Measurements from ENCODE around the gene CYP4V2. TPM values are rescaled to one million over a fixed set of nuclear protein-coding genes. Genes with fewer than 3 reads are reported as not detected.

CYP4V2 gene
- total RNA-seq, 1 donor from 2014 or later, result 9.1 TPM

GRCh38 chr4:186144946-186145569 lies 46.3 kb upstream of the CYP4V2 start:
- Histone ChIP-seq H3K27me3 (ENCODE audit: insufficient read depth, low read length) (no peaks in the 10 kb centered on the region), H3K4me2 (ENCODE audit: low read length) (peak overlapping the region; percentile 89), H3K27ac (ENCODE audit: low read depth, low read length) (peak overlapping the region; percentile 38), H3K4me1 (ENCODE audit: insufficient read depth, low read length) (peaks cover 4% of the 10 kb centered on the region), H3K36me3 (ENCODE audit: insufficient read depth, low read length) (no peaks in the 10 kb centered on the region), H3K9me3 (ENCODE audit: insufficient read depth, low read depth, low read length) (no peaks in the 10 kb centered on the region), H2AFZ (ENCODE audit: low read depth, low read length) (peak overlapping the region; percentile 89), H3K4me3 (ENCODE audit: insufficient read depth, low read depth, low read length) (peak overlapping the region; percentile 66), H3K79me2 (ENCODE audit: insufficient read depth, low read length) (no peaks in the 10 kb centered on the region), H3K9ac (ENCODE audit: low read length) (peak overlapping the region; percentile 72), H4K20me1 (ENCODE audit: insufficient read depth, low read length) (no peaks in the 10 kb centered on the region)
- TF ChIP-seq, protein P1, sequence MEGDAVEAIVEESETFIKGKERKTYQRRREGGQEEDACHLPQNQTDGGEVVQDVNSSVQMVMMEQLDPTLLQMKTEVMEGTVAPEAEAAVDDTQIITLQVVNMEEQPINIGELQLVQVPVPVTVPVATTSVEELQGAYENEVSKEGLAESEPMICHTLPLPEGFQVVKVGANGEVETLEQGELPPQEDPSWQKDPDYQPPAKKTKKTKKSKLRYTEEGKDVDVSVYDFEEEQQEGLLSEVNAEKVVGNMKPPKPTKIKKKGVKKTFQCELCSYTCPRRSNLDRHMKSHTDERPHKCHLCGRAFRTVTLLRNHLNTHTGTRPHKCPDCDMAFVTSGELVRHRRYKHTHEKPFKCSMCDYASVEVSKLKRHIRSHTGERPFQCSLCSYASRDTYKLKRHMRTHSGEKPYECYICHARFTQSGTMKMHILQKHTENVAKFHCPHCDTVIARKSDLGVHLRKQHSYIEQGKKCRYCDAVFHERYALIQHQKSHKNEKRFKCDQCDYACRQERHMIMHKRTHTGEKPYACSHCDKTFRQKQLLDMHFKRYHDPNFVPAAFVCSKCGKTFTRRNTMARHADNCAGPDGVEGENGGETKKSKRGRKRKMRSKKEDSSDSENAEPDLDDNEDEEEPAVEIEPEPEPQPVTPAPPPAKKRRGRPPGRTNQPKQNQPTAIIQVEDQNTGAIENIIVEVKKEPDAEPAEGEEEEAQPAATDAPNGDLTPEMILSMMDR (IDR thresholded peaks at IDR 0.05; ENCODE audit: insufficient read depth, low read depth, low read length), result no peak
- no peak for TF ChIP-seq EZH2 (IDR thresholded peaks at IDR 0.05; ENCODE audit: insufficient read depth, low read length)
- Mint-ChIP-seq H3K4me3 (ENCODE audit: unreplicated experiment) (peak overlapping the region; percentile 90), H3K27ac (ENCODE audit: unreplicated experiment) (no peak overlapping the region), H3K9me3 (ENCODE audit: unreplicated experiment) (no peaks in the 10 kb centered on the region), H3K27me3 (ENCODE audit: low read depth, unreplicated experiment) (peaks cover 24% of the 10 kb centered on the region), H3K4me1 (ENCODE audit: low read depth, unreplicated experiment) (no peaks in the 10 kb centered on the region), H3K36me3 (ENCODE audit: low read depth, unreplicated experiment) (no peaks in the 10 kb centered on the region)
- FAIRE-seq, result peak; percentile 29
- peak; percentile 62 for DNase-seq (ENCODE audit: low read depth)

- Histone ChIP-seq H2AFZ (ENCODE audit: low read depth, low read length) (no peak overlapping the region), H3K4me1 (ENCODE audit: insufficient read depth, low read length) (peaks cover 4% of the 10 kb centered on the region), H4K20me1 (ENCODE audit: insufficient read depth, low read length) (no peaks in the 10 kb centered on the region), H3K79me2 (ENCODE audit: insufficient read depth, low read length) (no peaks in the 10 kb centered on the region), H3K4me2 (ENCODE audit: low read length) (no peak overlapping the region), H3K9me3 (ENCODE audit: insufficient read depth, low read depth, low read length) (no peaks in the 10 kb centered on the region), H3K27ac (ENCODE audit: low read depth, low read length) (no peak overlapping the region), H3K27me3 (ENCODE audit: insufficient read depth, low read length) (no peaks in the 10 kb centered on the region), H3K9ac (ENCODE audit: low read length) (no peak overlapping the region), H3K36me3 (ENCODE audit: insufficient read depth, low read length) (no peaks in the 10 kb centered on the region), H3K4me3 (ENCODE audit: insufficient read depth, low read depth, low read length) (no peak overlapping the region)
- TF ChIP-seq EZH2 (IDR thresholded peaks at IDR 0.05; ENCODE audit: insufficient read depth, low read length), result no peak
- TF ChIP-seq, protein P1 (IDR thresholded peaks at IDR 0.05; ENCODE audit: insufficient read depth, low read depth, low read length), result no peak
- Mint-ChIP-seq H3K27me3 (ENCODE audit: low read depth, unreplicated experiment) (peaks cover 30% of the 10 kb centered on the region), H3K4me3 (ENCODE audit: unreplicated experiment) (no peak overlapping the region), H3K36me3 (ENCODE audit: low read depth, unreplicated experiment) (no peaks in the 10 kb centered on the region), H3K9me3 (ENCODE audit: unreplicated experiment) (no peaks in the 10 kb centered on the region), H3K27ac (ENCODE audit: unreplicated experiment) (no peak overlapping the region), H3K4me1 (ENCODE audit: low read depth, unreplicated experiment) (no peaks in the 10 kb centered on the region)
- DNase-seq (ENCODE audit: low read depth), result no peak
- no peak for FAIRE-seq
Measured at GRCh38 chr4:186146458-186146857, 44.9 kb upstream of the CYP4V2 start.

DNA sequence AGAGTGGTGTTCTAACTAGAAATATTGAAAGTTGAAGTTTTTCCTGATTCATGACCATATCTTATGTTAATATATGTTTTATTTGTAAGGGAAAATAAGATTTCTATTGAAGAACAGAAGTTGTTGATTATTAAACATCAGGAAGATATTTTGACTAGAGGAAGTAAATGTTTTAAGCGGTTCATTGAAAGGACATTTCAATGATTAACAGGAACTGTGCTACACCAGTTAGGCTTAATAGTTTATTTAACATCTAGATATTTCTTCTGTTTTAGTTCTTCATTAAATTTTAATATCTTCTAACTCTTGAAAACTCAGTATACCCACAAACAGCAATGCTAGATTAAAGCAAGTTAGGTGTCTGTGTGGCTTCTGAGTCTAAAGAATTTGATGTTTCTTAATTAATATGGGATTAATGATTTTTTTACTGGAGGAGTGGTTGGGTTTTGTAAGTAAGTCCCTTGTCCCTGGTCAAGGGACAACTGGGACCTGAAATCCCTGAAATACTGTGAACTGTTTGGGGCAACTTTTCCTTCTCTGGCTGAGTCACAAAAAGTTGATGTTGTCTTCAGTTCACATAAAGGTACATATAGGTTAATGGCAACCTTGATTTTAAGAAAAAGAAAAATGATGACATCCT lies 42.9 kb upstream of the CYP4V2 start:
- Histone ChIP-seq H3K4me1 (ENCODE audit: insufficient read depth, low read length) (peaks cover 4% of the 10 kb centered on the region), H3K9me3 (ENCODE audit: insufficient read depth, low read depth, low read length) (no peaks in the 10 kb centered on the region), H3K27ac (ENCODE audit: low read depth, low read length) (no peak overlapping the region), H3K36me3 (ENCODE audit: insufficient read depth, low read length) (no peaks in the 10 kb centered on the region), H3K27me3 (ENCODE audit: insufficient read depth, low read length) (no peaks in the 10 kb centered on the region), H2AFZ (ENCODE audit: low read depth, low read length) (no peak overlapping the region), H3K4me3 (ENCODE audit: insufficient read depth, low read depth, low read length) (no peak overlapping the region), H4K20me1 (ENCODE audit: insufficient read depth, low read length) (no peaks in the 10 kb centered on the region), H3K4me2 (ENCODE audit: low read length) (no peak overlapping the region), H3K9ac (ENCODE audit: low read length) (no peak overlapping the region), H3K79me2 (ENCODE audit: insufficient read depth, low read length) (no peaks in the 10 kb centered on the region)
- DNase-seq (ENCODE audit: low read depth) (no peak), FAIRE-seq (no peak)
- H3K9me3 Mint-ChIP-seq (ENCODE audit: unreplicated experiment), result no peaks in the 10 kb centered on the region
- no peak overlapping the region for H3K27ac Mint-ChIP-seq (ENCODE audit: unreplicated experiment)
- H3K27me3 Mint-ChIP-seq (ENCODE audit: low read depth, unreplicated experiment), result peaks cover 24% of the 10 kb centered on the region
- TF ChIP-seq, protein P1 (IDR thresholded peaks at IDR 0.05; ENCODE audit: insufficient read depth, low read depth, low read length), result no peak
- no peak for TF ChIP-seq EZH2 (IDR thresholded peaks at IDR 0.05; ENCODE audit: insufficient read depth, low read length)
- no peak overlapping the region for H3K4me3 Mint-ChIP-seq (ENCODE audit: unreplicated experiment)
- no peaks in the 10 kb centered on the region for H3K4me1 Mint-ChIP-seq (ENCODE audit: low read depth, unreplicated experiment)
- H3K36me3 Mint-ChIP-seq (ENCODE audit: low read depth, unreplicated experiment), result no peaks in the 10 kb centered on the region
